ENCODE measurements around the gene SFTPA2.
"Not testable (repeated sequence)": the region's sequence is repeated elsewhere in the genome, so short reads cannot be mapped to it uniquely, and the experiment has no call there.

Gene SFTPA2

GRCh38 chr10:79556961-79557360, 3.2 kb downstream of the SFTPA2 start:
- DNase-seq: not testable (repeated sequence)

- no peak for DNase-seq
These were observed 4.6 kb downstream of the SFTPA2 start for GRCh38 chr10:79555354-79556309.

GRCh38 chr10:79552143-79552542, 8.1 kb downstream of the SFTPA2 start:
- no peak for DNase-seq

- DNase-seq: no peak
These were observed 12.2 kb downstream of the SFTPA2 start for GRCh38 chr10:79547973-79548372.

- not testable (repeated sequence) for DNase-seq
These were observed 13.1 kb downstream of the SFTPA2 start for GRCh38 chr10:79547128-79547527.

GRCh38 chr10:79544926-79545659, 15.1 kb downstream of the SFTPA2 start:
- DNase-seq: not testable (repeated sequence)

GRCh38 chr10:79544408-79544807, 15.8 kb downstream of the SFTPA2 start:
- DNase-seq: not testable (repeated sequence)

- DNase-seq: no peak
These were observed 17.6 kb downstream of the SFTPA2 start for GRCh38 chr10:79542626-79543025.

- DNase-seq: not testable (repeated sequence)
These were observed 19.3 kb downstream of the SFTPA2 start for GRCh38 chr10:79540930-79541329.

GRCh38 chr10:79538311-79538710, 21.9 kb downstream of the SFTPA2 start:
- not testable (repeated sequence) for DNase-seq

- not testable (repeated sequence) for DNase-seq
These were observed 26.4 kb downstream of the SFTPA2 start for GRCh38 chr10:79533903-79534175.

GRCh38 chr10:79533142-79533902, 26.9 kb downstream of the SFTPA2 start:
- DNase-seq: not testable (repeated sequence)

- DNase-seq: not testable (repeated sequence)
These were observed 31.9 kb downstream of the SFTPA2 start for GRCh38 chr10:79528261-79528660.

- DNase-seq: not testable (repeated sequence)
These were observed 35.0 kb downstream of the SFTPA2 start for GRCh38 chr10:79525049-79525710.

- DNase-seq: not testable (repeated sequence)
These were observed 36.9 kb downstream of the SFTPA2 start for GRCh38 chr10:79523157-79523853.

GRCh38 chr10:79522464-79522863, 37.7 kb downstream of the SFTPA2 start:
- DNase-seq: not testable (repeated sequence)

- DNase-seq: not testable (repeated sequence)
These were observed 38.5 kb downstream of the SFTPA2 start for GRCh38 chr10:79521751-79522150.

GRCh38 chr10:79517567-79517966, 42.6 kb downstream of the SFTPA2 start:
- not testable (repeated sequence) for DNase-seq

- DNase-seq: not testable (repeated sequence)
These were observed 43.5 kb downstream of the SFTPA2 start for GRCh38 chr10:79516532-79517205.

GRCh38 chr10:79511891-79512583, 48.2 kb downstream of the SFTPA2 start, which contains the start of gene EIF5AL1:
Gene EIF5AL1 (plus strand): TSS chr10:79512533. CDS start chr10:79512650, 117 bp downstream.
- DNase-seq: not testable (repeated sequence)
